Neutrophil (primary cell): ENCODE results near the gene PDCD6IP.
"Not testable (repeated sequence)": the region's sequence is repeated elsewhere in the genome, so short reads cannot be mapped to it uniquely, and the experiment has no call there.

Experiments
- H3K27ac ChIP-seq: fragments of 200-600 bp; sonication (generic); 2 replicates; pipeline ENCODE4 v1.5.1; 2016; ENCODE audit warnings: mild to moderate bottlenecking, moderate library complexity
- H3K27me3 ChIP-seq: fragments of 200-600 bp; sonication (generic); 2 replicates; pipeline ENCODE4 v1.6.0; 2016; ENCODE audit warnings: mild to moderate bottlenecking
- H3K36me3 ChIP-seq: fragments of 200-600 bp; sonication (generic); 2 replicates; pipeline ENCODE4 v1.5.1; 2017
- H3K4me1 ChIP-seq, 2 experiments: fragments of 200-600 bp in 1 of 2; sonication (generic) in 1 of 2; 1 replicate in 1 of 2; 2 replicates in 1 of 2; pipeline versions ENCODE4 v1.5.1 to v1.6.1; 2013 to 2016; ENCODE audit warnings: low read depth in 1 of 2, low read length in 1 of 2, mild to moderate bottlenecking in 1 of 2, moderate library complexity in 1 of 2; ENCODE audit not compliant: control insufficient read depth in 1 of 2, insufficient read depth in 1 of 2
- H3K4me3 ChIP-seq, 2 experiments: fragments of 200-600 bp in 1 of 2; sonication (generic) in 1 of 2; 1 replicate in 1 of 2; 2 replicates in 1 of 2; pipeline ENCODE4 v1.5.1; 2013 to 2016; ENCODE audit warnings: low read depth in 1 of 2, low read length in 1 of 2, mild to moderate bottlenecking in 1 of 2, moderate library complexity in 1 of 2
- H3K9me3 ChIP-seq: fragments of 200-600 bp; sonication (generic); 2 replicates; pipeline ENCODE4 v1.5.1; 2016
- TF ChIP-seq, protein P1 (sequence below): fragments of 200-600 bp; sonication (generic); IDR thresholded peaks from 2 replicates; pipeline ENCODE4 v1.5.1; 2016; ENCODE audit warnings: antibody characterized with exemption

PDCD6IP gene

GRCh38 chr3:33839283-33839682 lies 40.9 kb downstream of the PDCD6IP start:
- Histone ChIP-seq H3K27me3 (no peaks in the 10 kb centered on the region), H3K36me3 (peaks cover 74% of the 10 kb centered on the region), H3K4me1 (no peaks in the 10 kb centered on the region), H3K4me3 (no peak overlapping the region), H3K27ac (no peak overlapping the region), H3K9me3 (no peaks in the 10 kb centered on the region)
- TF ChIP-seq, protein P1, sequence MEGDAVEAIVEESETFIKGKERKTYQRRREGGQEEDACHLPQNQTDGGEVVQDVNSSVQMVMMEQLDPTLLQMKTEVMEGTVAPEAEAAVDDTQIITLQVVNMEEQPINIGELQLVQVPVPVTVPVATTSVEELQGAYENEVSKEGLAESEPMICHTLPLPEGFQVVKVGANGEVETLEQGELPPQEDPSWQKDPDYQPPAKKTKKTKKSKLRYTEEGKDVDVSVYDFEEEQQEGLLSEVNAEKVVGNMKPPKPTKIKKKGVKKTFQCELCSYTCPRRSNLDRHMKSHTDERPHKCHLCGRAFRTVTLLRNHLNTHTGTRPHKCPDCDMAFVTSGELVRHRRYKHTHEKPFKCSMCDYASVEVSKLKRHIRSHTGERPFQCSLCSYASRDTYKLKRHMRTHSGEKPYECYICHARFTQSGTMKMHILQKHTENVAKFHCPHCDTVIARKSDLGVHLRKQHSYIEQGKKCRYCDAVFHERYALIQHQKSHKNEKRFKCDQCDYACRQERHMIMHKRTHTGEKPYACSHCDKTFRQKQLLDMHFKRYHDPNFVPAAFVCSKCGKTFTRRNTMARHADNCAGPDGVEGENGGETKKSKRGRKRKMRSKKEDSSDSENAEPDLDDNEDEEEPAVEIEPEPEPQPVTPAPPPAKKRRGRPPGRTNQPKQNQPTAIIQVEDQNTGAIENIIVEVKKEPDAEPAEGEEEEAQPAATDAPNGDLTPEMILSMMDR, result no peak

- H3K27ac ChIP-seq, result no peak overlapping the region
- no peak overlapping the region for H3K4me3 ChIP-seq
- TF ChIP-seq, protein P1, result no peak
- H3K9me3 ChIP-seq, result no peaks in the 10 kb centered on the region
- H3K4me1 ChIP-seq, result no peaks in the 10 kb centered on the region
- peaks cover 81% of the 10 kb centered on the region for H3K36me3 ChIP-seq
- no peaks in the 10 kb centered on the region for H3K27me3 ChIP-seq
Measured at GRCh38 chr3:33840179-33840578, 41.7 kb downstream of the PDCD6IP start.

- no peaks in the 10 kb centered on the region for H3K27me3 ChIP-seq
- peaks cover 0 to 9% of the 10 kb centered on the region in 2 experiments for H3K4me1 ChIP-seq
- peak overlapping the region; percentile 54 for H3K27ac ChIP-seq
- no peaks in the 10 kb centered on the region for H3K9me3 ChIP-seq
- peaks cover 58% of the 10 kb centered on the region for H3K36me3 ChIP-seq
- TF ChIP-seq, protein P1, result no peak
- no peak overlapping the region for H3K4me3 ChIP-seq
Measured at GRCh38 chr3:33848624-33849347, 50.4 kb downstream of the PDCD6IP start.

DNA sequence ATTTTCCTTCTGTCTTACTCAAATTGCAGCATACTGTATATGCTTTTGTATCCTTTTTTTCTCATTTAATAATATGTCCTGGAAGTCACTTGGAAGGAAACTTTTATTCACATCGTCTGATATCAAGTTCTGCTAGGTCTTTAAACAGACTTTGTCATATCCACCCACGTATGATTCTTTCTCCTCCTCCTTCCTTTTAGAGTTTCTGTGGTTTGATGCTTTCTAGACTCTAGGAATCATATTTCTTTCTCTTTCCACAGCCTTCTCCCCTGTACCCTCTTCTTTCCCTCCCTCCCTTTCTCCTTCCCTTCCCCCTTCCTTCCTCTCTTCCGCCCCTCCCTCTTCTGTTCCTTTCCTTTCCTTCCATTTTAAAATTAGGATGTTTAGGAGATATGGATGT lies 52.2 kb downstream of the PDCD6IP start:
- H3K27me3 ChIP-seq, H3K9me3 ChIP-seq, H3K27ac ChIP-seq, H3K4me3 ChIP-seq, H3K4me1 ChIP-seq: not testable (repeated sequence)
- peaks cover 56% of the 10 kb centered on the region for H3K36me3 ChIP-seq

DNA sequence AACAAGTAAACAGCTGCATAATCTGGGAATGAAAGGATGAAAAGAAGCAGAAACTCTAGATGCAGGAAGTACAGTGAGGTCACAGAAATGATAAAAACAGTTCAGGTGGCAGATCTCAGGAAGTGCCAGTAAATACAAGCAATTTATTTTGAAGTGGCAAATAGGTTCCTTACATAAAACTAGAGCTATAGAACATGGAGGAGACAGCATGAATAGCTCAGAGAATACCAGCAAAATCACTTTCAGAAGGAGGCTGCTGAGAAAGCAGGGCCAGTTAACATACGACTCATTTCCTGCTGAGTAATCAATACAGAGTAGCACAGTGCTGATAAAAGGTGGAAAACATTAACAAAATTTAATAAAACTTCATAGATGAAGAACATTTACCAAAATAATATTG lies 57.0 kb downstream of the PDCD6IP start:
- peaks cover 78% of the 10 kb centered on the region for H3K36me3 ChIP-seq
- H3K4me1 ChIP-seq, H3K27ac ChIP-seq, H3K4me3 ChIP-seq, H3K9me3 ChIP-seq, H3K27me3 ChIP-seq: not testable (repeated sequence)

DNA sequence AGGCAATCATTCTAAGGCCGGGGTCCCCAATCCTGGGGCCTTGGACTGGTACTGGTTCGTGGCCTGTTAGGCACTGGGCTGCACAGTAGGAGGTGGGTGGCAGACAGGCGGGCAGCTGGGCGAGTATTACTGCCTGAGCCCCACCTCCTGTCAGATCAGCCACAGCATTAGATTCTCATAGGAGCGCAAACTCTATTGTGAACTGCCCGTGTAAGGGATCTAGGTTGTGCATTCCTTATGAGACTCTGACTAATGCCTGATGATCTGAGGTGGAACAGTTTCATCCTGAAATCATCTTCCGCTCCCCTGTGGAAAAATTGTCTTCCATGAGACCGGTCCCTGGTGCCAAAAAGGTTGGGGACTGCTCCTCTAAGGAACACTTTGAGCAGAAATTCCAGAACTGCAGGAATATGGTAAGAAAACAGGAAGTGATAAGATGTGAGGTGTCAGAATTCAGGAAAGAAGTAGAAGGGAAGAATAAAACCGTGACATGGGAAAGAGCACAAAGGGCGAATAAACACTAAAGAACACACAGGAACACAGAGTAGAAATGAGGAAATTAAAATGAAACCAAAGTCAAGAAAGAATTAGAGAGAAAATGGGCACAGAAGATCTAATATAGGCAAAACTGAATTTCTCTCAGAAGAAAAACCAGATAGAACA lies 57.6 kb downstream of the PDCD6IP start:
- no peaks in the 10 kb centered on the region for H3K9me3 ChIP-seq
- no peaks in the 10 kb centered on the region for H3K27me3 ChIP-seq
- TF ChIP-seq, protein P1, result no peak
- no peak overlapping the region for H3K4me3 ChIP-seq
- no peaks in the 10 kb centered on the region for H3K4me1 ChIP-seq
- no peak overlapping the region for H3K27ac ChIP-seq
- peaks cover 82% of the 10 kb centered on the region for H3K36me3 ChIP-seq

GRCh38 chr3:33857701-33858100 lies 59.3 kb downstream of the PDCD6IP start:
- H3K27me3 ChIP-seq, H3K4me3 ChIP-seq, H3K27ac ChIP-seq, H3K4me1 ChIP-seq, H3K9me3 ChIP-seq: not testable (repeated sequence)
- H3K36me3 ChIP-seq, result peaks cover 93% of the 10 kb centered on the region
